ENCODE results near the gene NEK4. TPM values are rescaled to one million over a fixed set of nuclear protein-coding genes. Genes with fewer than 3 reads are reported as not detected.
A peak's percentile ranks its signal among the peaks of the same experiment; 100 is the strongest.

NEK4 gene
- polyA plus RNA-seq, 1 of the 3 experiments (the other 2 are of a cell fraction) = 8.8 TPM

- Histone ChIP-seq H3K27me3 (ENCODE audit: insufficient read depth) (no peaks in the 10 kb centered on the region), H3K4me2 (peak overlapping the region; percentile 80), H3F3A (replicated peaks; ENCODE audit: insufficient read depth) (peaks cover 5% of the 10 kb centered on the region), H3K9me2 (no peaks in the 10 kb centered on the region), H3K4me3 (ENCODE audit: low read depth in 2 of 2, low read length in 1 of 2) (no peak overlapping the region), H4K20me1 (ENCODE audit: insufficient read depth) (no peaks in the 10 kb centered on the region), H3K9ac (no peak overlapping the region), H3K9me3 (no peaks in the 10 kb centered on the region), H3K4me1 (ENCODE audit: control insufficient read depth in 1 of 2, insufficient read depth in 2 of 2, low read depth in 1 of 2, low read length in 1 of 2) (peaks cover 0 to 13% of the 10 kb centered on the region in 2 experiments; a peak in 2 of 4 replicates), H3K36me3 (replicated peaks in 1 of 2; ENCODE audit: control insufficient read depth in 1 of 2, insufficient read depth in 2 of 2, low read length in 1 of 2) (peaks cover 41 to 46% of the 10 kb centered on the region in 2 experiments), H3K27ac (ENCODE audit: low read depth in 2 of 2, low read length in 1 of 2) (no peak overlapping the region; a peak in 1 of 4 replicates), H2AFZ (ENCODE audit: low read depth) (no peak overlapping the region), H3K79me2 (ENCODE audit: insufficient read depth) (peaks cover 96% of the 10 kb centered on the region)
- ChIA-PET POLR2A (no interaction called here), CTCF (no interaction called here)
- TF ChIP-seq MXI1 (IDR thresholded peaks at IDR 0.05; ENCODE audit: low read depth, low read length) (no peak), RAD21 (IDR thresholded peaks at IDR 0.05; ENCODE audit: low read length) (no peak), CTCF (IDR thresholded peaks at IDR 0.05) (no peak), FOXM1 (IDR thresholded peaks at IDR 0.05; ENCODE audit: low read depth) (no peak), PBX3 (IDR thresholded peaks at IDR 0.05) (no peak), POLR2AphosphoS5 (IDR thresholded peaks at IDR 0.05; ENCODE audit: low read depth, low read length) (no peak)
- DNase-seq = no peak
- 96% methylated on average over 6 of the region's 6 CpGs for WGBS (ENCODE audit: low lambda C conversion rate)
Observed at GRCh38 chr3:52683611-52684010, 87.1 kb downstream of the NEK4 start.

GRCh38 chr3:52682016-52682415 is 88.7 kb downstream of the NEK4 start:
- H2AFZ ChIP-seq (ENCODE audit: low read depth) = no peak overlapping the region
- peak; percentile 30 for DNase-seq
- 0 out of 2 replicates have a peak overlapping the region, but pooled peaks have one; percentile 3 for H3K9ac ChIP-seq
- H3K9me3 ChIP-seq = no peaks in the 10 kb centered on the region
- H3K27ac ChIP-seq (ENCODE audit: low read depth in 2 of 2, low read length in 1 of 2) = peak overlapping the region; percentile 11 to 50; a peak in 3 of 4 replicates
- no peaks in the 10 kb centered on the region for H3K27me3 ChIP-seq (ENCODE audit: insufficient read depth)
- H3K9me2 ChIP-seq = no peaks in the 10 kb centered on the region
- H4K20me1 ChIP-seq (ENCODE audit: insufficient read depth) = no peaks in the 10 kb centered on the region
- no peak overlapping the region for H3K4me3 ChIP-seq (ENCODE audit: low read depth in 2 of 2, low read length in 1 of 2)
- peaks cover 5% of the 10 kb centered on the region for H3F3A ChIP-seq (replicated peaks; ENCODE audit: insufficient read depth)
- POLR2A ChIA-PET = no interaction called here
- no peak overlapping the region for H3K4me2 ChIP-seq
- CTCF ChIA-PET = interaction anchor here (0.8 to 1.1 kb wide), 2 partner anchors 146 to 210 kb away, joined by 3 to 8 read pairs; no protein-coding TSS in a partner anchor
- H3K4me1 ChIP-seq (ENCODE audit: control insufficient read depth in 1 of 2, insufficient read depth in 2 of 2, low read depth in 1 of 2, low read length in 1 of 2) = peaks cover 0 to 8% of the 10 kb centered on the region in 2 experiments; a peak in 2 of 4 replicates
- H3K36me3 ChIP-seq (replicated peaks in 1 of 2; ENCODE audit: control insufficient read depth in 1 of 2, insufficient read depth in 2 of 2, low read length in 1 of 2) = peaks cover 38% of the 10 kb centered on the region in 2 experiments
- H3K79me2 ChIP-seq (ENCODE audit: insufficient read depth) = peaks cover 93% of the 10 kb centered on the region
- TF ChIP-seq GATA2 (CRISPR knock-in tag; IDR thresholded peaks at IDR 0.05) = no peak
- TF ChIP-seq REST (IDR thresholded peaks at IDR 0.05; ENCODE audit: low read depth, low read length) = no peak
- TF ChIP-seq CTCF (IDR thresholded peaks at IDR 0.05) = peak; percentile 48
- TF ChIP-seq SIN3A (IDR thresholded peaks at IDR 0.05; ENCODE audit: borderline replicate concordance, low read depth, low read length) = 0 out of 2 replicates have a peak, but pooled peaks have one; percentile 42
- TF ChIP-seq PBX3 (IDR thresholded peaks at IDR 0.05) = no peak
- peak; percentile 30; the same call in 1 of the 2 replicates for TF ChIP-seq SMC3 (IDR thresholded peaks at IDR 0.05; ENCODE audit: low read depth, low read length)
- TF ChIP-seq NRF1 (IDR thresholded peaks at IDR 0.05; ENCODE audit: low read depth, low read length) = no peak
- peak; percentile 17 for TF ChIP-seq CHD2 (IDR thresholded peaks at IDR 0.05; ENCODE audit: low read length, partially characterized antibody)
- TF ChIP-seq TCF12 (IDR thresholded peaks at IDR 0.05) = no peak
- TF ChIP-seq MAX (IDR thresholded peaks at IDR 0.05; ENCODE audit: low read depth) = peak; percentile 60; the same call in 1 of the 2 replicates
- no peak for TF ChIP-seq JUND (IDR thresholded peaks at IDR 0.05)
- TF ChIP-seq EP300 (IDR thresholded peaks at IDR 0.05; ENCODE audit: borderline replicate concordance in 1 of 2, low read depth in 1 of 2, low read length in 1 of 2) = no peak
- TF ChIP-seq RAD21 (IDR thresholded peaks at IDR 0.05; ENCODE audit: low read length) = peak; percentile 54
- TF ChIP-seq MXI1 (IDR thresholded peaks at IDR 0.05; ENCODE audit: low read depth, low read length) = peak; percentile 88
- TF ChIP-seq RFX5 (IDR thresholded peaks at IDR 0.05; ENCODE audit: low read length) = no peak
